ENCODE measurements around the gene FILIP1. TPM values are rescaled to one million over a fixed set of nuclear protein-coding genes. Genes with fewer than 3 reads are reported as not detected.

The FILIP1 gene
- total and polyA plus RNA-seq, 8 donors, result 0.31 to 29.8 (median 5.7) TPM

- intact Hi-C loops (cut with DNase I; ENCODE audit: low total_unique reads), result no loop called here
Measured at GRCh38 chr6:75308250-75308988, 185.2 kb downstream of the FILIP1 start.

GRCh38 chr6:75307364-75308004, 186.1 kb downstream of the FILIP1 start:
- Histone ChIP-seq H3K4me1 (peaks cover 0 to 16% (median 8%) of the 10 kb centered on the region in 4 donors), H3K4me3 (no peak overlapping the region), H3K27me3 (no peaks in the 10 kb centered on the region), H3K36me3 (no peaks in the 10 kb centered on the region), H3K27ac (no peak overlapping the region), H3K9me3 (no peaks in the 10 kb centered on the region)
- no peak for TF ChIP-seq CTCF (IDR thresholded peaks at IDR 0.05)
- TF ChIP-seq POLR2AphosphoS5 (IDR thresholded peaks at IDR 0.05), result no peak
- TF ChIP-seq EP300 (IDR thresholded peaks at IDR 0.05), result no peak
- no peak for TF ChIP-seq POLR2A (IDR thresholded peaks at IDR 0.05)
- intact Hi-C loops (cut with DNase I; ENCODE audit: low total_unique reads), result no loop called here
- WGBS, 5 donors, result 45 to 62% (median 50%) methylated on average over 2 of the region's 2 CpGs
- no peak for DNase-seq

More at GRCh38 chr6:75308250-75308988, 185.2 kb downstream of the FILIP1 start:
- no peaks in the 10 kb centered on the region for H3K27me3 ChIP-seq
- no peak overlapping the region for H3K27ac ChIP-seq
- DNase-seq, result no peak
- peaks cover 0 to 16% (median 8%) of the 10 kb centered on the region in 4 donors for H3K4me1 ChIP-seq
- 74 to 81% (median 75%) methylated on average over 11 of the region's 11 CpGs for WGBS, 5 donors
- no peaks in the 10 kb centered on the region for H3K36me3 ChIP-seq
- H3K9me3 ChIP-seq, result no peaks in the 10 kb centered on the region
- TF ChIP-seq POLR2A (IDR thresholded peaks at IDR 0.05) (no peak), EP300 (IDR thresholded peaks at IDR 0.05) (no peak), POLR2AphosphoS5 (IDR thresholded peaks at IDR 0.05) (no peak), CTCF (IDR thresholded peaks at IDR 0.05) (no peak)
- no peak overlapping the region for H3K4me3 ChIP-seq

- whole genome bisulfite sequencing, 5 donors, result 22 to 45% (median 31%) methylated on average over 3 of the region's 3 CpGs
- DNase-seq, result peak in 1 of 2 donors; percentile 60
- intact Hi-C loops (cut with DNase I; ENCODE audit: low total_unique reads), result no loop called here
Measured at GRCh38 chr6:75306064-75306463, 187.5 kb downstream of the FILIP1 start.

More at GRCh38 chr6:75306064-75306463, 187.5 kb downstream of the FILIP1 start:
- TF ChIP-seq POLR2AphosphoS5 (IDR thresholded peaks at IDR 0.05), result peak in 1 of 3 donors; percentile 32
- TF ChIP-seq EP300 (IDR thresholded peaks at IDR 0.05), result no peak
- TF ChIP-seq CTCF (IDR thresholded peaks at IDR 0.05), result no peak
- TF ChIP-seq POLR2A (IDR thresholded peaks at IDR 0.05), result no peak
- H3K27ac ChIP-seq, result peak overlapping the region in 3 of 5 donors; percentile 16 to 44 (median 22)
- no peak overlapping the region for H3K4me3 ChIP-seq
- H3K27me3 ChIP-seq, result no peaks in the 10 kb centered on the region
- no peaks in the 10 kb centered on the region for H3K9me3 ChIP-seq
- H3K4me1 ChIP-seq, result peaks cover 0 to 16% (median 8%) of the 10 kb centered on the region in 4 donors
- H3K36me3 ChIP-seq, result no peaks in the 10 kb centered on the region

Data from stomach (tissue), 9 donors.